ENCODE results near the gene ZBTB18.

DNA sequence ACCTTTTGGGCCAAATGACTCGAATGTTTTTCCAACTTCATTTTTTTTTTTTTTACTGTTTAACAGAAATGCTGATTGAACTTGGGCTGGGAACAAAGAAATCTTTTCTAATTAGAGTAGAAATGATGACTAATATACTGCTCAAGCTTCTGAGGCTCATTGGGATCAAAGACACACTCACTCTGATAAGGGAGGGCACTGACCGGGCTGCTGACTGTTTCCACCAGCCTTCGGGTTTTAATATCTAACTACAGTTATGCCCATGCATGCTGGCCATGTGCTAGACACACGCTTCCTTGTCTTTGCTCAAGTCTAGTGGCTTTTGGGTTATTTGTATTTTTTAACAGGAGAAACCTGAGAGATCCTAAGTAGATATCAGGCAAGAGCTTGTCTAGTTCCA lies 16.8 kb downstream of the ZBTB18 start:
- TF ChIP-seq, protein P1, sequence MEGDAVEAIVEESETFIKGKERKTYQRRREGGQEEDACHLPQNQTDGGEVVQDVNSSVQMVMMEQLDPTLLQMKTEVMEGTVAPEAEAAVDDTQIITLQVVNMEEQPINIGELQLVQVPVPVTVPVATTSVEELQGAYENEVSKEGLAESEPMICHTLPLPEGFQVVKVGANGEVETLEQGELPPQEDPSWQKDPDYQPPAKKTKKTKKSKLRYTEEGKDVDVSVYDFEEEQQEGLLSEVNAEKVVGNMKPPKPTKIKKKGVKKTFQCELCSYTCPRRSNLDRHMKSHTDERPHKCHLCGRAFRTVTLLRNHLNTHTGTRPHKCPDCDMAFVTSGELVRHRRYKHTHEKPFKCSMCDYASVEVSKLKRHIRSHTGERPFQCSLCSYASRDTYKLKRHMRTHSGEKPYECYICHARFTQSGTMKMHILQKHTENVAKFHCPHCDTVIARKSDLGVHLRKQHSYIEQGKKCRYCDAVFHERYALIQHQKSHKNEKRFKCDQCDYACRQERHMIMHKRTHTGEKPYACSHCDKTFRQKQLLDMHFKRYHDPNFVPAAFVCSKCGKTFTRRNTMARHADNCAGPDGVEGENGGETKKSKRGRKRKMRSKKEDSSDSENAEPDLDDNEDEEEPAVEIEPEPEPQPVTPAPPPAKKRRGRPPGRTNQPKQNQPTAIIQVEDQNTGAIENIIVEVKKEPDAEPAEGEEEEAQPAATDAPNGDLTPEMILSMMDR (IDR thresholded peaks at IDR 0.05; ENCODE audit: poor library complexity), result no peak
- no peak for TF ChIP-seq EZH2phosphoT487 (IDR thresholded peaks at IDR 0.05; ENCODE audit: low read depth, severe bottlenecking, unreplicated experiment)

Data from hepatocyte (in vitro differentiated cells).